C4-2B (cell line): Measurements from ENCODE around the gene THAP8.

Experiments
- ZFX ChIP-seq: fragments of 450-650 bp; IDR thresholded peaks from 2 replicates; pipeline ENCODE4 v1.6.1; 2017
- TF ChIP-seq, protein P1 (sequence below): fragments of 450-650 bp; conservative IDR thresholded peaks from 2 replicates; pipeline ENCODE4 v1.5.1; 2017; ENCODE audit warnings: mild to moderate bottlenecking

DNA sequence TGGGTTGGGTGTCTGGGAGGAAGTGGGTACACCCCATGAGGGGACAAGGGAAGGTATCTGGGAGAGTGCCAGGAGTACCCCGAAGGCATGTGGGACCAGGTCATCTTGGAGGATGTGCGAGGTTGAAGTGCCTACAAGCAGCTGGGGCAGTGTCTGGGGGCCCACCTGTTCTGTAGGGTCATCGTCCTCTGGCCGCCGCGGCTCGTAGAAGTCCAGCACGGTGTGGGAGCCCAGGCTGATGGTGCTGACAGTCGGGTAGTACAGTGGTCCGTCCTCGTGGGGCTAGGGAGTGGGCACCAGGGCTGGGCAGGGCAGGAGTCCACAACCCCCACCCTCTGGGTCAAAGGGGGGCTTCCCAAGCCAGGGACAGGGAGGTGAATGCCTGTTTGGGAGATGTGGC is 43.7 kb downstream of the THAP8 start:
- TF ChIP-seq, protein P1, sequence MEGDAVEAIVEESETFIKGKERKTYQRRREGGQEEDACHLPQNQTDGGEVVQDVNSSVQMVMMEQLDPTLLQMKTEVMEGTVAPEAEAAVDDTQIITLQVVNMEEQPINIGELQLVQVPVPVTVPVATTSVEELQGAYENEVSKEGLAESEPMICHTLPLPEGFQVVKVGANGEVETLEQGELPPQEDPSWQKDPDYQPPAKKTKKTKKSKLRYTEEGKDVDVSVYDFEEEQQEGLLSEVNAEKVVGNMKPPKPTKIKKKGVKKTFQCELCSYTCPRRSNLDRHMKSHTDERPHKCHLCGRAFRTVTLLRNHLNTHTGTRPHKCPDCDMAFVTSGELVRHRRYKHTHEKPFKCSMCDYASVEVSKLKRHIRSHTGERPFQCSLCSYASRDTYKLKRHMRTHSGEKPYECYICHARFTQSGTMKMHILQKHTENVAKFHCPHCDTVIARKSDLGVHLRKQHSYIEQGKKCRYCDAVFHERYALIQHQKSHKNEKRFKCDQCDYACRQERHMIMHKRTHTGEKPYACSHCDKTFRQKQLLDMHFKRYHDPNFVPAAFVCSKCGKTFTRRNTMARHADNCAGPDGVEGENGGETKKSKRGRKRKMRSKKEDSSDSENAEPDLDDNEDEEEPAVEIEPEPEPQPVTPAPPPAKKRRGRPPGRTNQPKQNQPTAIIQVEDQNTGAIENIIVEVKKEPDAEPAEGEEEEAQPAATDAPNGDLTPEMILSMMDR: no peak
- no peak for TF ChIP-seq ZFX
